Hematopoietic multipotent progenitor cell treated with erythropoietin and hydrocortisone succinate and interleukin-3 and kit ligand, for 17 days (in vitro differentiated cells): ENCODE measurements around the gene KDELR3.

Experiments used
- DNase-seq: peaks from one replicate; pipeline ENCODE4 v3.0.0-alpha.2; 2015; ENCODE audit warnings: low spot score

KDELR3 gene

GRCh38 chr22:38440747-38441350, 27.0 kb upstream of the KDELR3 start:
- no peak for DNase-seq

- DNase-seq: no peak
Observed at GRCh38 chr22:38441620-38442287, 26.1 kb upstream of the KDELR3 start.

GRCh38 chr22:38442967-38443627, 24.8 kb upstream of the KDELR3 start:
- no peak for DNase-seq

- no peak for DNase-seq
Observed at GRCh38 chr22:38443628-38444521, 24.0 kb upstream of the KDELR3 start.

GRCh38 chr22:38444783-38445182, 23.1 kb upstream of the KDELR3 start:
- no peak for DNase-seq

GRCh38 chr22:38446018-38446601, 21.8 kb upstream of the KDELR3 start:
- DNase-seq: no peak

- DNase-seq: no peak
Observed at GRCh38 chr22:38448945-38449745, 18.8 kb upstream of the KDELR3 start.

- DNase-seq: no peak
Observed at GRCh38 chr22:38449776-38450175, 18.1 kb upstream of the KDELR3 start.

- DNase-seq: no peak
Observed at GRCh38 chr22:38450234-38450797, 17.6 kb upstream of the KDELR3 start.

GRCh38 chr22:38451404-38451803, 16.5 kb upstream of the KDELR3 start:
- DNase-seq: no peak

GRCh38 chr22:38451864-38452263, 16.0 kb upstream of the KDELR3 start:
- no peak for DNase-seq

GRCh38 chr22:38452373-38453065, 15.4 kb upstream of the KDELR3 start:
- DNase-seq: no peak

- DNase-seq: no peak
Observed at GRCh38 chr22:38453066-38453672, 14.7 kb upstream of the KDELR3 start.

GRCh38 chr22:38453996-38454352, 13.9 kb upstream of the KDELR3 start:
- DNase-seq: no peak

- DNase-seq: no peak
Observed at GRCh38 chr22:38454353-38455075, 13.4 kb upstream of the KDELR3 start.

- DNase-seq: no peak
Observed at GRCh38 chr22:38455076-38455529, 12.8 kb upstream of the KDELR3 start, which contains the start of gene KCNJ4. TSS of gene KCNJ4 (minus strand) at chr22:38455199. CDS start at chr22:38428132, 27,067 bp downstream.

- DNase-seq: no peak
Observed at GRCh38 chr22:38455530-38456271, 12.2 kb upstream of the KDELR3 start.

- DNase-seq: no peak
Observed at GRCh38 chr22:38456272-38456835, 11.5 kb upstream of the KDELR3 start.
